HG02970 (cell line): Measurements from ENCODE around the gene CCN5.
"Not testable (repeated sequence)": the region's sequence is repeated elsewhere in the genome, so short reads cannot be mapped to it uniquely, and the experiment has no call there.

Experiments used
- ATAC-seq: cut with Tn5 transposase; IDR thresholded peaks from one replicate; pipeline ENCODE4 v1.9.1; 2021; ENCODE audit warnings: mild to moderate bottlenecking, moderate library complexity, moderate number of reproducible peaks; ENCODE audit not compliant: unreplicated experiment, low FRiP score

The CCN5 gene, protein sequence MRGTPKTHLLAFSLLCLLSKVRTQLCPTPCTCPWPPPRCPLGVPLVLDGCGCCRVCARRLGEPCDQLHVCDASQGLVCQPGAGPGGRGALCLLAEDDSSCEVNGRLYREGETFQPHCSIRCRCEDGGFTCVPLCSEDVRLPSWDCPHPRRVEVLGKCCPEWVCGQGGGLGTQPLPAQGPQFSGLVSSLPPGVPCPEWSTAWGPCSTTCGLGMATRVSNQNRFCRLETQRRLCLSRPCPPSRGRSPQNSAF

DNA sequence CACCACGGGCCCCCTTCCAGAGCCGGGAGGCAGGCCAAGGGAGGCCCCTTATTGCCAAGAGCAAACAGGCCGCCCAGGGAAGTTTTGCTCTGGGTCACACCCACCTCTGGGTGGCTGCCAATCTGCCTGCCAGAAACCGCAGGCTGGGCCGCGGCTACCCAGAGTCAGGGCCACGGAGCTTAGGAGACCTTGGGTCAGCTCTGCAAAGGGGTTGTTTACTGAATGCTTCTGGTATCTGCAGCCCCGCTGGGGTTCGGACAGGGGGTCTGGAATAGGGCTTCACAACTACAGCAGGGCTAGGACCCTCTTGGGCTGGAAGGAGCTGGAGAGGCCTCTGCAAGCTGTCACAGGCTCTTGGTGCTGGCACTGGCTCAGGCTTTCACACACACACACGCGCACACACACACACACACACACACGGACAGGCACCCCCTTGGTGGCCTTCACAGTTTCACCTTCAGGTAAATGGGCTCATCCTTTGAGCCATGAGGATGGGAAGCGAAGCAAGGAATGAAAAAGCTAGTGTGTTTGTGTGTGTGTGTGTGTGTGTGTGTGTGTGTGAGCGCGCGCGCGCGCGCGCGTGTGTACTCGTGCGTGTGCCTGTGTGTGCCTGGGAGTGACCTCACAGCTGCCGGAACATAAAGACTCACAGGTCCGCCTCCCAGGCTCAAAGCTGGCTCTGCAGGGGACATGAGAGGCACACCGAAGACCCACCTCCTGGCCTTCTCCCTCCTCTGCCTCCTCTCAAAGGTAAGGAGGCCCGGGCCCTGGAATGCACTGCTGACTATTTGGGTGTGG, at the start of gene CCN5:
Gene CCN5 (plus strand): TSS at position 669 of the 798 bp plus-strand sequence. CDS start 22 bp downstream, at position 691.
- ATAC-seq = no peak

DNA sequence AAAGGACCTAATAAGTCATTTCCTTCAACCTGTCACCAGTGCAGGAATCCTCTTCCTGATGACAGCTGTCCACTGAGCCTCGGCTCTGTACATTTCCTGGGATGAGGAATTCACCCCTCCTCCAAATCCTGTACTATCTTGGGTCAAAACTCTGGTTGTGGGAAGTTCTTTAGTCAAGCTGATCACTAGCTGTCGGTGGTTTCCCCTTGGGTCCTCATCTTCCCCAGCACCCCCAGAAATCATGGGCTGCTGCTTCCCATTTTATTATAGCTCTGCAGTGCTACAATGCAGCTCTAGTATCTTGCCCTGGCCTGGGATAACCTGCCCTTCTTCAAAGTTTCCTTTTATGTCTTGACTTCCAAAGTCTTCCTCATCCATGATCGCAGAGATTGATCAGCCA, 49.1 kb upstream of the CCN5 start:
- ATAC-seq = no peak

DNA sequence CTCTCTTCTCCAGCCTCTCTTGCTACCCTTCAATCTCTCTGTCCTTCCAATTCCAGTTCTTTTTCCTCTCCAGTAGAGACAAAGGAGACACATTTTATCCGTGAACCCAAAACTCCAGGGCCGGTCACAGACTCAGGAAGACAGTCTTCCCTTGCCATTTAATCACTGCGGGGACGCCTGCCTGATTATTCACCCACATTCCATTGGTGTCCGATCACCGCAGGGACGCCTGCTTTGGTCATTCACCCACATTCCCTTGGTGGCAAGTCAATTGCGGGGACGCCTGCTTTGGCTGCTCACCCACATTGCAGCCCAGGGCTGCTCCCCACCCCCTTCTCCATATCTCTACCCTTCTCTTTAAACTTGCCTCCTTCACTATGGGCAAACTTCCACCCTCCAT, 44.3 kb upstream of the CCN5 start:
- ATAC-seq = not testable (repeated sequence)

DNA sequence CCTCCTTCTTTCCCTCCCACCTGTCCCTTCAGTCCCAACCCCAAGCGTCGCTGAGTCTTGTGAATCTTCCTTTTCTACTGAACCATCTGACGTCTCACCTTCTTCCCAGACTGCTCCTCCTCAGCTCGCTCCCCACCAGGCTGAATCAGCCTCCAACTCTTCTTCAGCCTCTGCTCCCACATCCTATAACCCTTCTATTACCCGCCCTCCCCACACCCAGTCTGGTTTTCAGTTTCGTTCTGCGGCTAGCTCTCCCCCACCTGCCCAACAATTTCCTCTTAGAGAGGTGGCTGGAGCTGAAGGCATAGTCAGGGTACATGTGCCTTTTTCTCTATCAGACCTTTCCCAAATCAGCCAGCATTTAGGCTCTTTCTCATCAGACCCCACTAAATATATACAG, 43.6 kb upstream of the CCN5 start:
- ATAC-seq = not testable (repeated sequence)

DNA sequence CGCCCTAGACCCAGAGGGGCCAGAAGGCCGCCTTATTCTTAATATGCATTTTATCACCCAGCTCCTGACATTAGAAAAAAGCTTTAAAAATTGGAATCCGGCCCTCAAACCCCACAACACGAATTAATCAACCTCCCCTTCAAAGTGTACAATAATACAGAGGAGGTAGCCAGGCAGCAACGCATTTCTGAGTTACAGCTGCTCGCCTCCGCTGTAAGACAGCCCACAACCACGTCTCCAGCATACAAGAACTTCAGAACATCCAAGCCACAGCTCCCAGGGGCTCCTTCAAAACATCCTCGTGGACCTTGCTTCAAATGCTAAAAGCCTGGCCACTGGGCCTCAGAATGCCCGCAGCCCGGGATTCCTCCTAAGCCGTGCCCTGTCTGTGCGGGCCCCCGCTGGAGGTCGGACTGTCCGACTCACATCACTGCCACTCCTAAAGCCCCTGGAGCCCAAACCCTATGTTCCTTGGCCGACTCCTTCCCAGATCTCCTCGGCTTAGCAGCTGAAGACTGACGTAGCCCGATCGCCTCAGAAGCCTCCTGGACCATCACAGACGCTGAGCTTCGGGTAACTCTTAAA, 42.8 kb upstream of the CCN5 start:
- ATAC-seq = not testable (repeated sequence)

DNA sequence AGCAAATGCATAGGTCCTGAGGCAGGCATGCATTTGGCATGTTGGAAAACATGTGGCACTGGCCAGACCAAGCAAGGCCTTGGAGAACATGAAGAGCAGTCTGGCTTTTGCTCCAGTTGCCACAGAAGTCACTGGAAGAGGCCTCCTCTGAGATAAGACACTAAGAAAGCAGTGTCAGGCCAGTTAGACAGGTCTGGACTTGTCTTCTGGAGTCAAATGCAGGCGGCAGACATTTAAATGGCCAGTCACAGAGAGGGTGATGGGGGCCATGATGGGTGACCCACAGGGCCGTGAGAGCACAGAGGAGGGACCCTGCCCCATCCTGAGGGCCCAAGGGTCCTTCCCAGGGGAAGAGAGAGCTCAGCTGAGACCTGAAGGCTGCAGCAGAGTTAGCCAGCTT, 36.9 kb upstream of the CCN5 start:
- ATAC-seq = no peak

DNA sequence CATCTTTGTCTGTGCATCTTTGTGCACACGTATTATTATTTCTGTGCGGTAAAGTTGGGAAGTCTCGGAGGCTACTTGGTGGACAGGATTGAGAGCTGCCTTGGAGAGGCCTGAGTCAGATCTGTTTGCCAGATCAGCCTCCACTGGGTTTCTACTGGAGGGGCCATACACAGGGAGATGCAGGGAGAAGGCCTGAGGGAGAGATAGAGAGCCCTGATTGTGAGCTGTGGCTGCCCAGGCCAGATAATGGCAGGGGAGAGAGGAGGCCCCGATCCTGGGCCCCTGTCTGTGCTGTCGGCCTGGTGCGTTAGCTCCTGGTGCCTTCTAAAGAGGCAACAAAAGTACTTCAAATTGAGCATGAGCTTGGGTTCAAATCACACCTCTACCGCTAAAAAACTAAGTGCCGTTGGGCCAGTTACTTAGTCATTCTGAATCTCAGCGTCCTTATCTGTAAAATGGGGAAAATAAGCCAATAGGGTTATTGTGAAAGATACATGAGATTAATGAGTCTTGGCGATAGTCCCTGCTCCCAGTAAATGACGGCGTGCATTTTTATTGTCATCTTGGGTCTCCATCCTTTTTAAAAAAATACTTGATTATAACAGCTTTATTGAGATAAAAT, 36.1 kb upstream of the CCN5 start:
- no peak for ATAC-seq

DNA sequence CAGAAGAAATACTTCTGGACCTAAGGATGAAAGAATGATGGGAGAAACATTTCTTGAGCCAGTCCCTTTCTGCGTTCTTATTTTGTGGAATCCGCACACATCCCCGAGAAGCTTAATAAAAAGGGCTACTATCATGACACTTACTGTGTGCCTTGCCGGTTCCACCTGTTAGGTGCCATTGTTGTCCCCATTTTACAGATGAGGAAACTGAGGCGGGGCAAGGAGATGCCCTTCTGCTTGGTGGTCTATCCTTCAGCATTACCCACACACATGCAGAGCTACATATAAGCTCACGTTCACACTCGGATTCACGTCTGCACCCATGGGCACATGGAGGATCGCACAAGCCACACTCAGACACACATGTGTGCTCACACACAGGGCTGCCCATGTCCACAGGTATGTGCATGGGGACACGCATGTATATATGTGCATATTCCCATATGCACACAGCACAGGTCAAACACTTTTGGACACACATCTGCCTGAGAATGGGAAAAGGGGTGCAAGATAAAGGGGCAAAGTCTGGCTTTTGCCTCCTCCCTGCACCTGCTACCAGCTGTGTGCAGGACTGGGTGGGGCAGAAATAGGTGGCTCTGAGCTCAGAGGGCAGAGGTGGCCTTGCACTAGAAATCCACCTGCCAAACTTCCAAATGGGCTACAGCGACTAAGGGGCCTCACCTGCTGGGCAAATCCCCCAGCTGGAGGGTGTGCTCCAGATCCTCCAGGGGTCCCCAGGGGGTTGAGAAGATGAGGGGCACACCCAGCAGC, 33.2 kb upstream of the CCN5 start:
- ATAC-seq = no peak

DNA sequence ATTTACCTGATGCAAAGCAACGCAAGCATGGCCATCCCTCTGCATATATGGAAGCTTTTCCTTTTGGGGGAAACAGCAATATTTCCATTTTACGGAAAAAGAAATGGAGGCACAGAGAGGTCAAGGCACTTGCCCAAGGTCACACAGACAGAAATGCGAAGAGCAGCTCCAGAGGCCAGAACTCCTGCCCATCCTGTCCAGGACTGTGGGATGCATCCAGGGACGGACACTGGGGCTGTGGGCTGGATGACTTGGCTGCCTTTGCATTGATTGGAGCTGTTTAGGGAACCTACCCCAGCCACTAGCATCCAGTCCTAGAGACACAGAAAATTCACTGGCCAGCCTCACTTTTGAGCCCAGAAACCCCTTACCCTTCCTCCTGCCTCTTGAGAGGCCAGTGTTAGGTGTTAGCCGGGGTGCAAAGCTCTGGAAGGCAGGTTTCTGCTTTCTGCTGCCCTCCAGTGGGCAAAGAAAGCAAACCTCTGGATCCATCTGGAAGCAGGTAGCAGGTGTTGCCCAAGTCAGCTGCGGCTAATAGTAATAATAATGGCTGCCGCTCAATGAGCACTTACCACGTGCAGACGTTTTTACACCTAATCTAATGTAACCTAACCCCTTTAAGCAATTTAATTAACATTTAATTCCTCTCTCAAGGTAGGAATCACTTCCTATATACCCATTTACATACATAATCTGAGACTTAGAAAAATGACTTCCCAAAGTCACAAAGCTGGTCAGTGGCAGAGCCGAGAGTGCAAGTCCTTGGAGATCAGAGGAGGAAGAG, 31.7 kb upstream of the CCN5 start:
- no peak for ATAC-seq

DNA sequence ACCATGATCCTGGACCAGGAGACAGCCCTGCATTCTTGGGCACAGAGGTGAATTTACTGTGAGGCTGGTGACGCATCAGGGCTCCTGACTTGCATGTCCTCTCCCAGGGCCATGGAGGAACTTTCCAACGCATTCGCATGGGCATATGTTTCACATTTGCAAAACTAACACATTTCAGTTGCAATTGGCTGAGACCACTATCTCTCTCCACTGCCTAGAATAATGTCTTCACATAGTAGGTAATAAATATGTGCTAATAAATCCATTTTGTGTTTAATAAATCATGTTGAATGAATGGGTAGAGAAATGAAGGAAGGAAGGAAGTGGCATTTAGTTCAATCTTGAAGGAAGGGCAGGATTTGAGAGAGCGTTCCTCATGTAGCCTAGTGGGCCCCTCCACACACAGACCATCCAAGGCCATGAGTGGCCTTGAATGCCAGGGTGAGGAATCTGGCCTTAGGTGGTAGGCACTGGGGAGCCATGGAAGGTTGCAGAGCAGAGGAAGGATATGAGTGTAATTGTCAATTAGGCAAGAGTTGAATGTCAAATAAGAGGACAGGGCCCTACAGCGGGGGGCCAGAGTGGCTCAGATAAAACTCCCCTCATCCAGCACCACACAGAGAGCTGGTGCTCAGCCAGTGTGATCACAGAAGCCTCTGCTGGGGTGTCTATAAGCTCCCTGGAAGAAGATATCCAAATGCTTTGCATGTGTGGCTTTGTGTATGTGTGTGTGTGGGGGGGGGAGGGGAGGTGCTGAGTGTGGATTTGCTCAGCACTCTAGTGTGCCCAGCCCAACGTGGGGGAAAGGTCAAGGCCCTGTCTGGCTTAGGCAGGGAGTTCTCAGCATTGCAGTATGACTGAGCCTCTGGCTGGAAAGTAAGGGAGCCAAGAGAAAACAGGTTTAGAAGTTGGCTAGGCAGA, 30.9 kb upstream of the CCN5 start:
- ATAC-seq = no peak

DNA sequence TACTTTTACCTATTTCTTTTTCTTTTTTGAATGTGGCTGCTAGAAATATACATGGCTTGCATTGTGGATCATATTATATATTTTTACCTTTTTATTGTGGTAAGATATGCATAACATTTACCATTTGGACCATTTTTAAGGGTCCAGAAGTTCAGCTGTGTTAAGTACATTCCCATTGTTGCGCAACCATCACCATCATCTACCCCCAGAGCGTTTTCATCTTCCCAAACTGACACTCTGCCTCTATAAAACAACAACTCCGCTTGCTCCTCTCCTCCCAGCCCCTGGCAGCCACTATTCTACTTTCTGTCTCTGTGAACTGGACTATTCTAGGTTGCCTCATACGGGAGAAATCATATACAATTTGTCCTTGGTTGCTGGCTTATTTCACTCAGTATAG, 28.2 kb upstream of the CCN5 start:
- ATAC-seq = no peak

DNA sequence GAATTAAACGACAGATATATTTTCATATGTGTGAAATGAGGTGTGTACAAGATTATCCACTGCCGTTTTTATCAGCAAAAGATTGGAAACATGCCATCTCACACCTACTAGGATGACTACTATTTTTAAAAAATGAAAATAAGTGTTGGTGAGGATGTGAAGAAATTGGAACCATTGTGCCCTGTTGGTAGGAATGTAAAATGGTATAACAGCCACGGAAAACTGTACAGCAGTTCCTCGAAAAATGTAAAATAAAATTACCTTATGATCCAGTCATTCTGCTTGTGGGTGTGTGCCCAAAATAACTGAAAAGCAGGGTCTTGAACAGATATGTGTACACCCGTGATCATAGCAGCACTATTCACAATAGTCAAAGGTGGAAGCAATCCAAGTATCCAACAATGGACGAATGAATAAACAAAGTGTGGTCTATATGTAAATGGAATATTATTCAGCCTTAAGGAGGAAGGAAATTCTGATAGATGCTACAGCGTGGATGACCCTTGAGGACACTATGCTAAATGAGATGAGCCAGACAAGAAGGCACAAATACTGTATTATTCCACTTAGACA, 27.0 kb upstream of the CCN5 start:
- no peak for ATAC-seq

DNA sequence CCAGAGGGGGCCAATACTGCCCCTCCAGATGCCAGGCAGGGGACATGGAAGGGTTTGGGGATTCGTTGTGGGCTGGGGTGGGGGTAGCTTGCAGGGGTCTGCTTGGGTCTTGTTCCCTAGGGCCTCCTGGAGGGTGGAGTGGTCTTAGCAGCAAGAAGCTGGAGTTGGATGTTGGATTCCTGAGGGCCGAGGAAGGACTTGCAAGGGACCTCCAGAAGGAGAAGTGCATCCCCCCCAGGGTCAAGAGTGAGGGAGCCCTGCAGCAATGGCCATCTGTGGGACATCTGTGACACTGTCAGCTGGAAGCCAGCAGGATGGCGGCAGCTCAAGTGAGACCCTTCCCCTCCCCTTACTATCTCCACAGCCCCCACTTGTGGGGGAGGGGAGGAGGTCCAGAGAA, 25.4 kb upstream of the CCN5 start:
- ATAC-seq = no peak

DNA sequence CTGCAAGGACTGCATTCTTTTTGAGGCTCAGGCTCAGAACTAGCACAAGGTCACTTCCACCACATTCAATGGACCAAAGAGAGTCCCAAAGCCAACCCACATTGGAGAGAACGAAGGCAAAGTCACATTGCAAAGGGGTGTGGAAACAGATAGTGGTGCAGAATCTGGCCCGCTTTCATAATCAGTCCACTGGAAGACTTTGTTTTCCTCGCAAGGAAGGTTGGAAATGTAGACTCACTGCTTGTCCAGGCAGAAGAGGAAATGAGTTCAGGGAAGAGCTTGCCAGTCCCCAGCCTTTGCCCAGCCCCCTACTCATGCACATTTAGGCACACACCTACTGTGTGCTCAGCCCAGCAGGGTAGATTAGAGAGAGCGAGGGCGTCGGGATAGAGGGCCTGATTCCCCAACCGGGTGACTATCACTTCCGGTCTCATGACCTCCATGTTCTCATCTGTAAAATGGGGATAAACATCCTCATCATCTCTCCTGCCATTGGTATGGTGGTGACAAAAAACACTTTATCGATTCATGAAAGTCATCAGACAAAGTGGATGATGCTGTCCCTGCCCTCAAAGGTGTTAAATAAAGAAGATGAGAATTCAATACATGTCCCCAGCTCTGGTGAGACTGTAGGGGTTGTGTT, 24.3 kb upstream of the CCN5 start:
- no peak for ATAC-seq

DNA sequence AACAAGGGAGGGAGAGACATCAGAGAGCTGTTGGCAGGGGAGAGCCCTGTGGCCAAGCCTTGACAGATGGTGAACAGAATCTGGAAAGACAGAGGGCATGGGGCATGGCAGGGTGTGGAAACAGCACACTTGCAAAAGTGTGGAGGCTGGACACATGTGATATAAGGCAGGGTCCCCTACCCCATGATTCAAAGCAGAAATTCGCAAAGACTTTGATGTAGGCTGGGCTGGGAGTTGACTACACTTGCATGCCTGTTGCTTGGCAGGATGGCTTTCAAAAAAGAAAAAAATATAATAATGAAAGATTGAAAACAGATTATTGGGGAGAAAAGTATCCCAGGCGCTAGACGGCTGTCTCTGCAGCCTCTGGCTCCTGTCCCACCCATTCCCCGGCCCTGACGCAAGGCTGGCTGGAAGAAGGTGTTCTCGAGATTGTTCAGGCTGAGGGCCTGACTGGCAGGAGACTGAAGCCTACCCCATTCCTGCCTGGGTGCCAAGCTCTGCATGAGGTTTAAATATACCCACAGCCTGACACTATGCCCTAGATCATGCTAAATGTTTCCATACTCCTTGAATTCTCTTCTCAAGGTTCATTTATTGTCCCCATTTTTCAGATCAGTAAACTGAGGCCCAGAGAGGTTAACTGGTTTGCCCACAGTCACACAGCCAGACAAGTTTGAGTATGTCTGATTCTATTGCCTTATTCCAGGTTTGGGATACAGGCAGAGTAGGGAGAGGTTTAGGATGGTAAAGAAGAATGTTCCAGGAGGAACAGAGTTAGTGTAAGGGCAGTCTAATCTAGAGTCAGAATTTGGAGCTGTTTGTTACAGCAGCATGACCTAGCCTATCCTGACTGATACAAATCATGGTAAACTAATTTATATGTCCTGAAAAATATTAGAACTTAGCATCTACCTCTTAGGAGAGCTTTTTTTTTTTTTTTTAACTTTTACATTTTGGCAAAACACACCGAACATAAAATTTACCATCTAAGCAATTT, 23.4 kb upstream of the CCN5 start:
- ATAC-seq = no peak

DNA sequence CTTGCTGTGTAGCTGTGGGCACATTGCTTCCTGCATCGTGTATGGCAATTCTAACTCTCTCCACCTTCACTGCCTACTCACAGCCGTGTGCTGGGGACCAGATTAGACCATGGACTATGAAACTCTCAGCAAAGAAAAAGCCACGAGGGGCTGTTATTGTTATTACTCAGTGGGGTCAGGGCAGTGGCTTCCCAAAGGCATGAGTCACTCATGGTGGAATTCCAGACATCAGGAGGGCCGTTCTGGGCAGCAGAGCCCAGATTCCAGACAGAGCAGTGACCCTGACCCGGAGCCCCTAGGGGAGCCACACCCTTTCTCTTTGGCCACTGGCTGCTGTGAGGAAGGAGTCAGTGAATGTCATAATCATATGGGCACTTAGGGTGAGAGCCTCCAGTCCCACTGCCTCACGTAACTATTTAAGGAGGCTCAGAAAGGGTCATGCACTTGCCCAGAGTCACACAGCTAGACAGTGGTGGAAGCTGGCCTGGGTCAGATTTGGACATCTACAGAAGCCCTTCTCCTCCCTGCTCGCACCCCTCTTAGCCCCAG, 22.2 kb upstream of the CCN5 start:
- ATAC-seq = no peak
